Stimulated activated CD8-positive, alpha-beta memory T cell treated with anti-CD3 and anti-CD28 coated beads, Interleukin-12 subunit alpha, Interleukin-12 subunit beta, amount 100 ng/mL, for 24 hours (primary cell): ENCODE measurements around the gene VWF.

ENCODE experiments used
- DNase-seq: peaks from one replicate; pipeline ENCODE4 v3.0.0-alpha.2; 2020; ENCODE audit errors: extremely low read depth

Gene VWF

DNA sequence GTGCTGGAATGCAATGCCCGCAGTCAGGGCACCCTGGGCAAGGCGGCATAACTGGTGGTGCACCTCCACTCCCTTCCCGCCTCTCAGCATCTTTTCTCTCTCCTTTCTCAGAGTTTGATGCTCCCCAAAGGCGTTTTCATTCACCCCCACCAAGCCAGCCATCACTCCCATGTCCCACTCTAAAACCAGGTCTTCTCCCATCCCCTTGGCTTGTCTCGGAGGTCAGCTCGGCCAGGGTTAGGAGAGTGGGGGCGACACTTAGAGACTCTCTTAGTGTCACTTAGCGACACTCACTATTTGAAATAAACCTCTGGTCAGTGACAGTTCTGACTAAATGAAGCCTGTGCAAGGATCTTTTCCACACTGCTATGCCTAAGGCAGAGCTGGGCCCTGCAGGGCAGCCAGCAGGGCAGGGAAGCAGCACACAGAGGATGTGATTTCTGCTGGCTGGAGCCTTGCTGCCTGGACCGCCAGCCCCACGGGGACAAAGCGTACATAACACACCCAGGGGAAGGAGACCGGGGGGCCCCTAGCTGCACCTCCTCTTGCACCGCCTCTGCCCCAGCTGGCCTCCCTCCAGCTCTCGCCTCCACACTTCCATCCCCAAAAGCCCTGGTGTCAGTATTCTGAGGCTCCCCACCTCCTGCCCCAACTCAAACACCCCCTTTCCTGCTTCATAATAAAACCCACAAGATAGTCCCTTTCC lies 64.5 kb downstream of the VWF start:
- no peak for DNase-seq

DNA sequence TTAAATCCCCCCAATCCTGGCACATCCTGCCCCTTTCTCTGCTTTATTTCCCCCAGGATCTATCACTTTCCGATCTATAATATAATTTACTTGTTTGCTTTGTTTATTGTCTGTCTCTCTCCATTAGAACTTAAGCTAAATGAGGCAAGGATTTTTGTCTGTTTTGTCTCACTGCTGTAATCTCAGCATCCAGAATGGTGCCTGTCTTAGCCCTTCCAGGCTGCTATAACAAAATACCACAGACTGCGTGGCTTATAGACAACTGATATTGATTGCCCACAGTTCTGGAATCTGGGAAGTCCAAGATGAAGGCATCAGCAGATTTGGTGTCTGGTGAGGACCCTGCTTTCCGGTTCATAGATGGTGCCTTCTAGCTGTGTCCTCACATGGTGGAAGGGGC lies 65.2 kb downstream of the VWF start:
- DNase-seq: no peak

- DNase-seq: no peak
Measured at GRCh38 chr12:6058481-6059161, 65.8 kb downstream of the VWF start.

DNA sequence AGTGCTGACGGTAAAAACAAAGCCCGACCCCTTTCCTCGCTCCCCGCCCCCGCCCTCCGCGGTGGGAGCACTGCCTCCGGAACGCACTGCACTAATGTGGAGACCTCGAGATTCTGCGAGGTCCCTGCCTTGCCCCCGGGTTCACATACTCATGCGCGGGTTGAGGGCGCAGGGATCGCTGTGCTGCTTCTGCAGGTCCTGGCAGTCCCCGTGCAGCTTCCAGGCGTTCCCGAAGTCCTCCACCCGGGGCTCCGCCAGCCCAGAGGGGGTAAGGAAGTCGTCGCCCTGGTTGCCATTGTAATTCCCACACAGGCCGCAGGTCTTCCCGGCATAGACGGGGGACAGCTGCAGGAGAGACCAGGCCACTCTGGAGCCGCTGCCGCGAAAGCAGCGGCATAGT lies 66.8 kb downstream of the VWF start:
- no peak for DNase-seq

DNA sequence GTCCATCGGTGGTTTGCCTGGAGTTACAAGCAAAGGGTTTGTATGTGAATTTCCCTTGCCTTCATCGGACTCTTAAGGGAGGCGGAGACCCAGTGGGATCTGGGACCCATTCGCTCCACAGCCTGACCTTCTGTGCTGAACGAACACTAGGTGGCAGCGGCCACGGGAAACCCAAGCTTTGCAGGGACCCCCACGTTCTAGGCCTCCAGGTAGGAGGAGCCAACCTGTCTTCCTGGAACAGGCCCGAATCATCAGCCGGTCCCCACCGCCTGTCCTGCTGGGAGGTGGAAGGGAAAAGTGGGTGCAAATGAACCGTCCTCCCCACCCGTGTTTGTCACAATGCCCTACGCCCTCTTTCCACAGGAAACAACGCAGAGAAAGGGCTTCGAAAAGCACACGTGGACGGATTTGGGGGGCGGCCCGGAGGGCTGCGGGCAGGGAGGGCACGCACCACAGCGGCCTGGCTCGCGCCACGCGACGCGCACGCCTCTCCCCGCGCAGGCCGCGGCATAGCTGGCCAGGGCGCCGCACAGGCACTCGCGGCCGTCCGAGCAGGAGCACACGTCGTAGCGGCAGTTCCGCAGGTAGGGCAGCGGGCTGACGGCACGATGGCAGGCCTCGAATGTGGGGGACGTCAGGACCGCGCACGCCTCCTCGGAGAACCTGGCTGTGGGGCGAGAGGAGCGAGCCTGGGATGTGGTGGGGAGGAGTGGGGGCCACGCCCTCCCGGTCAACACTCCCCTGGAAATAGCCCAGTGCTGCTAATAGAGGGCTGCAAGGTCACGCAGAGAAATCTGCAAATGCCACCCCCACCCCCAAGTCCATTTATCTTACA lies 67.8 kb downstream of the VWF start:
- no peak for DNase-seq

DNA sequence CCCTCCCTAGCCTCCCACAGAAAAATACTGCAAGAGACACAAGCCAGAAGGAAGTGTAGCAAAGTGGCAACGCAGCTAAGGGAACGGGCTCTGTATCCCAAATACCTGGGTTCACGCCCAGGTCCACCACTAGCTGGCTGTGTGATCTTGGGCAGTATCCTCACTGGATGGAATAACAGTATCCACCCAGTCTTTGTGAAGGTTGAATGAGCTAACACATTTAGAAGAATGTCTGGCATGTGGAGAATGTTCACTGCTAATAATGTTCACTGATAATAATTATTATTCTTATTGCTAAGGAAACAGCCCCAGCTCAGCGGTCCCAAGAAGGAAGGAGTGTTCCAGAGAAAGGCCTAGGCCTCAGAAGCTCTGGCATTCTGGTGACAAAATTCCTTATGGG lies 70.9 kb downstream of the VWF start:
- no peak for DNase-seq

GRCh38 chr12:6052940-6053329 lies 71.5 kb downstream of the VWF start:
- no peak for DNase-seq

DNA sequence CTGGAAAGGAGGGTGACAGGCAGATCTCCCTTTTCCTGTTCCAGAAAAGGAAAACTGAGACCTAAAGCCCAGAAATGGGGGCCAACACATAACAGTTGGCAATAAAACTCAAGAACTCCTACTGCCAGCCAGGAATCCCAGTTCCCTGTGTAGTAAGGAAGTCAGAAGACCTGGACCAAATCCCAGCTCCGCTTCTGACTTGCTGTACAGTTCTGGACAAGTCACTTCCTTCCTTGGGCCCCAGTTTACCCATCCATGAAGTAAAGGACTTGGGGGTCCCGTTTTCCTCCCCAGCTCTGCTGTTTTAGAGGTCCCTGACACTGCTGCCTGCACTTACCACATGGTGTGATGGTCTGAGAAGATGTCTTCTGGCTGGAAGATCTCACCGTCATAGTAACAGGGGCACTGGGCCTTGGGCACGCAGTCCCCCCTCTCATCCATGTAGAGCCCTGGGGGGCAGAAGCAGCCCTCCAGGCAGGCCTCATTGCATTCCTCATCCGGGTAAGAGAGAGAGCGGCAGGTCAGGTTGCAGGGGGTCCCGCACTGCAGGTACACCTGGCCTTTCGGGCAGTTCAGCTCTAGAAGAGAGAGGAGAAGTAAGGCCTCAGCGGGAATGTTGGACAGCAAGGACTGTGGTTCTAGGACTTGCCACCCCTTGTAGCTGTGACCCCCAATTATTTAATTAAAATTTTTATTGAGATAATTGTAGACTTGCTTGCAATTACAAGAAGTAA lies 72.1 kb downstream of the VWF start:
- no peak for DNase-seq

DNA sequence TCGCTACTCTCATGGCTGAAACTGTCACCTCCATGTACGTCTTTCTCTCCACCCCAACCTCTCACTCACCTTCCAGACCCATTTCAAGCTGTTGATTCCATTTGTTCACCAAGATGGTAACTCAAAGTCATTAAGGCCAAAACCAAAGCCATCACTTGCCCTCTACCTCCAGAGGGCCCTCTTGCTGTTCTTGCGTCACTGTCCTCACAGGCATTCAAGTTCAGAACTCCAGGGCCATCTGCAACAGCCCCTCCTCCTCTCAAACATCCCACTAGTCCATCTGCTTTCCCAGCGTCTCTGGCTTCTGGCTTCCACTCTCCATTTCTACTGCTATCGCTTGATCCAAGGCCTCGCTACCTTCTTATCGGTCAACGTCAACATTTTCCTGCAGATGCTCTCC lies 74.5 kb downstream of the VWF start:
- no peak for DNase-seq

GRCh38 chr12:6049587-6049986 lies 74.9 kb downstream of the VWF start:
- DNase-seq: no peak

GRCh38 chr12:6047249-6048237 lies 76.9 kb downstream of the VWF start:
- DNase-seq: no peak

- no peak for DNase-seq
Measured at GRCh38 chr12:6046511-6047180, 77.8 kb downstream of the VWF start.

- DNase-seq: no peak
Measured at GRCh38 chr12:6045438-6045837, 79.0 kb downstream of the VWF start.

- DNase-seq: no peak
Measured at GRCh38 chr12:6044082-6044481, 80.4 kb downstream of the VWF start.

GRCh38 chr12:6042446-6042845 lies 82.0 kb downstream of the VWF start:
- DNase-seq: no peak

- no peak for DNase-seq
Measured at GRCh38 chr12:6041891-6042290, 82.6 kb downstream of the VWF start.

GRCh38 chr12:6040815-6041214 lies 83.7 kb downstream of the VWF start:
- DNase-seq: no peak

DNA sequence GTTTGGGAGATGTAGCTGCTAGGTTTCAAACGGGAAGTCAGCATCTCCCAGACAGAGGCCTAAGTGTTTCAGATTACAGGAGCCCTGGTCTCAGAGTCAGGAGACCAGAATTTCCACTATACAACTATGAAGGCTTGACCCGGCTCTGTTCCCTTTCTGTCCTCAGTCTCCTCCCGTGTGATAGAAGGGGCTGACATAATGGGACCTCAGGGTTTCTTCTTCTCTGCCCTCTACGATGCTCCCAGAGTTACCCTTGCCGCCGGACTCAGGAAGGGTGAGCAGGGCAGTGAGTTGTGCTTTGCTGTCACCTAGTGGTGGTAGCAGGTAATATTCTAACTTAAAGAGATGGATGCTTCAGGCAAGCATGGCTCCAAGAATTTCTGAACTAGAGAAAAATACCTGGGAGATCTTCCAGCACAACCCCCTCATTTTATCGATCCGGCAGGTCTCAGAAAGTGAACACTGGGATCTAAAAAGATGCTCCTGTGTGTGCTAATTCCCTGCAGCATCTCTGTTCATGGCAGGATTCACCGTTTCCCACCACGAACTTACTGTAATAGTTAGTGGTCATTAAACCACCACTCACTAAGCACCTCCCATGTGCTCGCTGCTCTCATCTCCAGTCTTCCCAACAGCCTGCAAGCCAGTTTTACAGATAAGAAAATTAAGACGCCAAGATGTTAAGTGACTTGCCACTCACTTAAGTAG lies 84.4 kb downstream of the VWF start:
- DNase-seq: no peak

- no peak for DNase-seq
Measured at GRCh38 chr12:6038160-6038559, 86.3 kb downstream of the VWF start.

GRCh38 chr12:6037459-6037858 lies 87.0 kb downstream of the VWF start:
- DNase-seq: no peak
